Measurements from ENCODE around the gene SYT2.

SYT2 gene

DNA sequence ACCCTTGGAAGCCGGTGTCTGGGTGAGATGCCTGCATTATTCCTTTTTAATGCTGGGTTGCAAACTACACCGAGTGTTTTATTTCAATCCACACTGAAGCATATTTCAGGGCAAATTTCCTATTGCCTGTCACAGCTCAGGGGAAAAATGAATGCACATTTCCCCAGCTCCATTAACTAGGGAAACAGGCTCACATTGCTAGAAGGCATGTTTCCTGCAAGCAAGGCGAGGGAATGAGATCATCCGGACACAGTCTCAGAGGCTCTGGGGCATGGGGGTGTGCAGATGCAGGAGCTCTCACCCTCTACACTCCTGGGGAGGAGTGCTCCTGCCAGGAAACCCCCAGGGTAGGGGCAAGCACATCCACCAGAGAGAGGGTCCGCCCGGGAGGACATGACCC is 24.6 kb downstream of the SYT2 start:
- DNase-seq: no peak
- Histone ChIP-seq H3K27me3 (ENCODE audit: insufficient read depth, low read length, poor library complexity) (peaks cover 9% of the 10 kb centered on the region), H3K9me3 (ENCODE audit: insufficient read depth, low read length, severe bottlenecking) (no peaks in the 10 kb centered on the region), H3K4me2 (ENCODE audit: insufficient read depth, low read length) (no peak overlapping the region), H3K79me2 (ENCODE audit: insufficient read depth, low read length) (no peaks in the 10 kb centered on the region), H4K20me1 (ENCODE audit: insufficient read depth, low read length) (0 out of 2 replicates have a peak, but pooled peaks cover 6% of the 10 kb centered on the region), H3K4me3 (ENCODE audit: low read depth in 1 of 2, low read length in 2 of 2) (no peak overlapping the region), H2AFZ (ENCODE audit: low read depth, low read length) (no peak overlapping the region), H3K36me3 (ENCODE audit: insufficient read depth, low read length) (no peaks in the 10 kb centered on the region), H3K27ac (ENCODE audit: low read length) (no peak overlapping the region), H3K9ac (ENCODE audit: low read depth, low read length) (no peak overlapping the region), H3K4me1 (ENCODE audit: insufficient read depth, low read length) (no peaks in the 10 kb centered on the region)
- TF ChIP-seq, protein P1, sequence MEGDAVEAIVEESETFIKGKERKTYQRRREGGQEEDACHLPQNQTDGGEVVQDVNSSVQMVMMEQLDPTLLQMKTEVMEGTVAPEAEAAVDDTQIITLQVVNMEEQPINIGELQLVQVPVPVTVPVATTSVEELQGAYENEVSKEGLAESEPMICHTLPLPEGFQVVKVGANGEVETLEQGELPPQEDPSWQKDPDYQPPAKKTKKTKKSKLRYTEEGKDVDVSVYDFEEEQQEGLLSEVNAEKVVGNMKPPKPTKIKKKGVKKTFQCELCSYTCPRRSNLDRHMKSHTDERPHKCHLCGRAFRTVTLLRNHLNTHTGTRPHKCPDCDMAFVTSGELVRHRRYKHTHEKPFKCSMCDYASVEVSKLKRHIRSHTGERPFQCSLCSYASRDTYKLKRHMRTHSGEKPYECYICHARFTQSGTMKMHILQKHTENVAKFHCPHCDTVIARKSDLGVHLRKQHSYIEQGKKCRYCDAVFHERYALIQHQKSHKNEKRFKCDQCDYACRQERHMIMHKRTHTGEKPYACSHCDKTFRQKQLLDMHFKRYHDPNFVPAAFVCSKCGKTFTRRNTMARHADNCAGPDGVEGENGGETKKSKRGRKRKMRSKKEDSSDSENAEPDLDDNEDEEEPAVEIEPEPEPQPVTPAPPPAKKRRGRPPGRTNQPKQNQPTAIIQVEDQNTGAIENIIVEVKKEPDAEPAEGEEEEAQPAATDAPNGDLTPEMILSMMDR (IDR thresholded peaks at IDR 0.05; ENCODE audit: borderline replicate concordance, extremely low read depth, low read length, poor library complexity, severe bottlenecking): no peak
- no peak for TF ChIP-seq EZH2 (IDR thresholded peaks at IDR 0.05; ENCODE audit: borderline replicate concordance, low read depth, low read length, severe bottlenecking)
- no peak for ATAC-seq (ENCODE audit: insufficient read depth, low read depth)

DNA sequence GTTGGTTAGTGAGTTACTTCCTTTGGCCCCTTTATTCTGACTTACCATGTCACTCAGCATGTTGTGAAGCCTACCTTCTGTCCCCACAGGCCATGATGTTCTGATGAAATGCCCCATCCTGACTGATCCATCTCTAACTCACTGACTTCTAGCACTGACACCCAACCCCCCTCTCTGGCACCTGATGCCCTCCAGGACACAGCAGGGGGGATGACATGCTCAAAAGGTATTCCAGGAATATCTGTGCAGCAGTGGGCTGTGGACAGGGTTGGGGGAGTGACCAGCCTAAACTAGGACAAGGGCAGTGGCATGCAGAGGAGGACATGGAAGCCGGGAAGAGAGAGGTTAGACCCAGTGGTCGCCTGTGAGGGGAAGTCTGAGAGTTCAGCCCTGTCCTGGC is 25.5 kb downstream of the SYT2 start:
- ATAC-seq (ENCODE audit: insufficient read depth, low read depth) (no peak), DNase-seq (no peak)
- TF ChIP-seq, protein P1 (IDR thresholded peaks at IDR 0.05; ENCODE audit: borderline replicate concordance, extremely low read depth, low read length, poor library complexity, severe bottlenecking): no peak
- no peak for TF ChIP-seq EZH2 (IDR thresholded peaks at IDR 0.05; ENCODE audit: borderline replicate concordance, low read depth, low read length, severe bottlenecking)
- no peak overlapping the region for H3K27ac ChIP-seq (ENCODE audit: low read length)
- H4K20me1 ChIP-seq (ENCODE audit: insufficient read depth, low read length): 0 out of 2 replicates have a peak, but pooled peaks cover 6% of the 10 kb centered on the region
- no peak overlapping the region for H3K4me3 ChIP-seq (ENCODE audit: low read depth in 1 of 2, low read length in 2 of 2)
- H3K9ac ChIP-seq (ENCODE audit: low read depth, low read length): no peak overlapping the region
- H3K27me3 ChIP-seq (ENCODE audit: insufficient read depth, low read length, poor library complexity): peaks cover 9% of the 10 kb centered on the region
- no peaks in the 10 kb centered on the region for H3K9me3 ChIP-seq (ENCODE audit: insufficient read depth, low read length, severe bottlenecking)
- H2AFZ ChIP-seq (ENCODE audit: low read depth, low read length): no peak overlapping the region
- H3K79me2 ChIP-seq (ENCODE audit: insufficient read depth, low read length): no peaks in the 10 kb centered on the region
- H3K36me3 ChIP-seq (ENCODE audit: insufficient read depth, low read length): no peaks in the 10 kb centered on the region
- H3K4me1 ChIP-seq (ENCODE audit: insufficient read depth, low read length): no peaks in the 10 kb centered on the region
- no peak overlapping the region for H3K4me2 ChIP-seq (ENCODE audit: insufficient read depth, low read length)

DNA sequence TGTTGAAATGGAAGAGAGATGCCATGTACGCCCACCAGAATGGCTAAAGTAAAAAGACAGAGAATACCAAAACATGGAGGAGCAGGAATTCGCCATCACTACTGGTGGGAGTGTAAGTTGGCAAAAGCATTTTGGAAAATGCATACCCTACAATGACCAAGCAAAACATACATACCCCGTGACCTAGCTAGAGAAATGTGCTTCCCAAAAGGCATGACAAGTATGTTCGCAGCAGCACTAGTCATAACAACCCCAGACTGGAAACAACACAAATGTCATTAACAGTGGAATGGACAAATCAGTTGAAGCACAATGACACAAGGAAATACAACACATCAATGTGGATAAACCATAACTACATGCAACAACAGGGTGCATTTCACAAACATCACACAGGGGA is 27.2 kb downstream of the SYT2 start:
- DNase-seq (no peak), ATAC-seq (ENCODE audit: insufficient read depth, low read depth) (no peak)
- Histone ChIP-seq H4K20me1 (ENCODE audit: insufficient read depth, low read length) (no peaks in the 10 kb centered on the region), H3K4me3 (ENCODE audit: low read depth in 1 of 2, low read length in 2 of 2) (no peak overlapping the region), H3K36me3 (ENCODE audit: insufficient read depth, low read length) (no peaks in the 10 kb centered on the region), H3K9me3 (ENCODE audit: insufficient read depth, low read length, severe bottlenecking) (no peaks in the 10 kb centered on the region), H3K27ac (ENCODE audit: low read length) (no peak overlapping the region), H3K4me2 (ENCODE audit: insufficient read depth, low read length) (no peak overlapping the region), H3K27me3 (ENCODE audit: insufficient read depth, low read length, poor library complexity) (peaks cover 9% of the 10 kb centered on the region), H3K9ac (ENCODE audit: low read depth, low read length) (no peak overlapping the region), H3K79me2 (ENCODE audit: insufficient read depth, low read length) (no peaks in the 10 kb centered on the region), H3K4me1 (ENCODE audit: insufficient read depth, low read length) (no peaks in the 10 kb centered on the region), H2AFZ (ENCODE audit: low read depth, low read length) (no peak overlapping the region)
- TF ChIP-seq, protein P1 (IDR thresholded peaks at IDR 0.05; ENCODE audit: borderline replicate concordance, extremely low read depth, low read length, poor library complexity, severe bottlenecking): no peak
- TF ChIP-seq EZH2 (IDR thresholded peaks at IDR 0.05; ENCODE audit: borderline replicate concordance, low read depth, low read length, severe bottlenecking): no peak

DNA sequence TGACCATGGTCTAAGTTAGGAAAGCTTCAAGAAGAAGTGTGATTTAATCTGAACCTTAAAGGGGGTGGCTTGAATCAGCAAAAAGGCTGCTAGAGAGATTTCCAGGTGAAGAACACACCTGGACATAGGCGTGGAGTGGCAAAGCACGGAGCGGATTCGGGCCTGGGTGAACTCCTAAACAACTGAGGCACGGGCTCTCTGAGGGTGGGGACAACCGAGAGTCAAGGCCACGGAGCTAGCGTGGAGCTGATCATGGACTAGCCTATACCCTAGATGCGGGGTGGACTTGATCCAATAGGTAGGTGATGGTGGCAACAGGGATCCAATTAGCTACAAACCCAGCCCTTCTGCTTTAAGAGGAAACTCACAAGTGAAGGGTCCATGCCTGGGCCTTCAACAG is 27.8 kb downstream of the SYT2 start:
- Histone ChIP-seq H3K79me2 (ENCODE audit: insufficient read depth, low read length) (no peaks in the 10 kb centered on the region), H3K9ac (ENCODE audit: low read depth, low read length) (no peak overlapping the region), H3K9me3 (ENCODE audit: insufficient read depth, low read length, severe bottlenecking) (no peaks in the 10 kb centered on the region), H4K20me1 (ENCODE audit: insufficient read depth, low read length) (no peaks in the 10 kb centered on the region), H3K36me3 (ENCODE audit: insufficient read depth, low read length) (no peaks in the 10 kb centered on the region), H3K4me1 (ENCODE audit: insufficient read depth, low read length) (no peaks in the 10 kb centered on the region), H2AFZ (ENCODE audit: low read depth, low read length) (no peak overlapping the region), H3K27ac (ENCODE audit: low read length) (no peak overlapping the region), H3K4me3 (ENCODE audit: low read depth in 1 of 2, low read length in 2 of 2) (no peak overlapping the region), H3K4me2 (ENCODE audit: insufficient read depth, low read length) (no peak overlapping the region), H3K27me3 (ENCODE audit: insufficient read depth, low read length, poor library complexity) (peaks cover 9% of the 10 kb centered on the region)
- DNase-seq (no peak), ATAC-seq (ENCODE audit: insufficient read depth, low read depth) (no peak)
- TF ChIP-seq, protein P1 (IDR thresholded peaks at IDR 0.05; ENCODE audit: borderline replicate concordance, extremely low read depth, low read length, poor library complexity, severe bottlenecking): no peak
- TF ChIP-seq EZH2 (IDR thresholded peaks at IDR 0.05; ENCODE audit: borderline replicate concordance, low read depth, low read length, severe bottlenecking): no peak

Data from DND-41 (cell line).